NOMO-1 (cell line): ENCODE data around the gene EOLA1.
"Not testable (repeated sequence)": the region's sequence is repeated elsewhere in the genome, so short reads cannot be mapped to it uniquely, and the experiment has no call there.

Source experiments
- DNase-seq, 2 experiments: peaks; one replicate each; lab custom pipeline; 2025; ENCODE audit not compliant: unreplicated experiment in 2 of 2; lab: John Stamatoyannopoulos, UW

EOLA1 gene

GRCh38 chrX:149540621-149541520 is at the start of gene EOLA1:
Gene EOLA1, plus strand, starts transcription at chrX:149541012. Its CDS starts 4,619 bp downstream, at chrX:149545631.
- peak; percentile 76 to 89 for DNase-seq

GRCh38 chrX:149491812-149492211 is 49.0 kb upstream of the EOLA1 start:
- DNase-seq, result peak in 1 of 2 experiments; percentile 7

GRCh38 chrX:149493567-149494562 is 46.9 kb upstream of the EOLA1 start:
- DNase-seq, result no peak

- DNase-seq, result no peak
Observed at GRCh38 chrX:149494844-149495565, 45.8 kb upstream of the EOLA1 start.

GRCh38 chrX:149495573-149496071 is 45.2 kb upstream of the EOLA1 start:
- DNase-seq, result no peak

- no peak for DNase-seq
Observed at GRCh38 chrX:149497054-149497453, 43.8 kb upstream of the EOLA1 start.

GRCh38 chrX:149497626-149498025 is 43.2 kb upstream of the EOLA1 start:
- DNase-seq, result no peak

- no peak for DNase-seq
Observed at GRCh38 chrX:149498767-149499166, 42.0 kb upstream of the EOLA1 start.

GRCh38 chrX:149499766-149500165 is 41.0 kb upstream of the EOLA1 start:
- no peak for DNase-seq

- not testable (repeated sequence) for DNase-seq
Observed at GRCh38 chrX:149502923-149503322, 37.9 kb upstream of the EOLA1 start.

- DNase-seq, result peak; percentile 24 to 57
Observed at GRCh38 chrX:149503446-149503845, 37.4 kb upstream of the EOLA1 start.

- DNase-seq, result no peak
Observed at GRCh38 chrX:149504226-149504914, 36.4 kb upstream of the EOLA1 start.

GRCh38 chrX:149504915-149505651 is 35.7 kb upstream of the EOLA1 start, which contains the start of gene IDS:
Gene IDS, minus strand, starts transcription at chrX:149505306. Its CDS starts 169 bp downstream, at chrX:149505137.
- peak; percentile 73 to 89 for DNase-seq

- no peak for DNase-seq
Observed at GRCh38 chrX:149505671-149506070, 35.1 kb upstream of the EOLA1 start.

- DNase-seq, result no peak
Observed at GRCh38 chrX:149506349-149506748, 34.5 kb upstream of the EOLA1 start.

GRCh38 chrX:149508467-149508866 is 32.3 kb upstream of the EOLA1 start:
- DNase-seq, result no peak

GRCh38 chrX:149510386-149510785 is 30.4 kb upstream of the EOLA1 start:
- DNase-seq, result peak in 1 of 2 experiments; percentile 15

- DNase-seq, result no peak
Observed at GRCh38 chrX:149511081-149511480, 29.7 kb upstream of the EOLA1 start.
